Common myeloid progenitor, CD34-positive (primary cell): Measurements from ENCODE around the gene MAPT.

Source experiments
- CTCF ChIA-PET: fragments of 350-600 bp; sonication (Branson Sonifier 250); formaldehyde crosslinking; loops from one replicate; lab custom pipeline; 2021; ENCODE audit warnings: antibody characterized with exemption; lab: Charles Lee
- POLR2A ChIA-PET: fragments of 350-600 bp; sonication (Branson Sonifier 250); formaldehyde crosslinking; loops from one replicate; lab custom pipeline; 2021; ENCODE audit warnings: antibody characterized with exemption; lab: Charles Lee
- DNase-seq, 3 donors: peaks; one replicate each; pipeline versions ENCODE4 v3.0.0 to v3.0.0-alpha.2; 2013
- H3K27ac ChIP-seq, 2 experiments: 1 replicate in 1 of 2; 2 replicates in 1 of 2; pipeline ENCODE4 v1.7.0; 2013; ENCODE audit warnings: inconsistent platforms in 2 of 2, low read length in 2 of 2, mild to moderate bottlenecking in 2 of 2, low read depth in 1 of 2, moderate library complexity in 1 of 2; ENCODE audit not compliant: severe bottlenecking in 2 of 2, insufficient read depth in 1 of 2, poor library complexity in 1 of 2
- H3K27me3 ChIP-seq, 5 experiments: replicated peaks in 2 of 5; 1 replicate in 3 of 5; 2 replicates in 2 of 5; pipeline versions ENCODE4 v1.6.1 to v1.7.0; 2013; ENCODE audit warnings: low read length in 4 of 5, mild to moderate bottlenecking in 2 of 5, moderate library complexity in 2 of 5, inconsistent platforms in 1 of 5; ENCODE audit not compliant: insufficient read depth in 5 of 5, control insufficient read depth in 4 of 5
- H3K36me3 ChIP-seq, 4 experiments: 1 replicate in 2 of 4; 2 replicates in 2 of 4; pipeline versions ENCODE4 v1.6.1 to v1.7.0; 2013; ENCODE audit warnings: low read length in 3 of 4, control low read depth in 1 of 4, mild to moderate bottlenecking in 1 of 4; ENCODE audit not compliant: control insufficient read depth in 4 of 4, insufficient read depth in 4 of 4
- H3K4me1 ChIP-seq, 4 experiments: 1 replicate in 3 of 4; 2 replicates in 1 of 4; pipeline versions ENCODE4 v1.6.1 to v1.7.1; 2013; ENCODE audit warnings: low read length in 3 of 4, mild to moderate bottlenecking in 3 of 4, control low read depth in 1 of 4, inconsistent platforms in 1 of 4, moderate library complexity in 1 of 4; ENCODE audit not compliant: control insufficient read depth in 4 of 4, insufficient read depth in 4 of 4; ENCODE audit errors: control extremely low read depth in 1 of 4
- H3K4me3 ChIP-seq, 7 experiments: 1 replicate in 4 of 7; 2 replicates in 3 of 7; pipeline versions ENCODE4 v1.5.1 to v1.7.0; 2013; ENCODE audit warnings: mild to moderate bottlenecking in 7 of 7, low read length in 6 of 7, moderate library complexity in 6 of 7, inconsistent platforms in 2 of 7, low read depth in 2 of 7, control low read depth in 1 of 7; ENCODE audit not compliant: insufficient read depth in 4 of 7, control insufficient read depth in 1 of 7; ENCODE audit errors: extremely low read depth in 1 of 7
- H3K9me3 ChIP-seq, 5 experiments: 1 replicate in 4 of 5; 2 replicates in 1 of 5; pipeline versions ENCODE4 v1.6.1 to v1.7.1; 2013; ENCODE audit warnings: low read length in 4 of 5, mild to moderate bottlenecking in 2 of 5, inconsistent platforms in 1 of 5, low read depth in 1 of 5, moderate library complexity in 1 of 5; ENCODE audit not compliant: control insufficient read depth in 4 of 5, insufficient read depth in 2 of 5; ENCODE audit errors: control extremely low read depth in 1 of 5
- WGBS: methylation state at CpG from one replicate; pipeline ENCODE4 v1.1.5; 2013; ENCODE audit not compliant: insufficient coverage; 5-methylcytosine and 5-hydroxymethylcytosine counted together

The MAPT gene

DNA sequence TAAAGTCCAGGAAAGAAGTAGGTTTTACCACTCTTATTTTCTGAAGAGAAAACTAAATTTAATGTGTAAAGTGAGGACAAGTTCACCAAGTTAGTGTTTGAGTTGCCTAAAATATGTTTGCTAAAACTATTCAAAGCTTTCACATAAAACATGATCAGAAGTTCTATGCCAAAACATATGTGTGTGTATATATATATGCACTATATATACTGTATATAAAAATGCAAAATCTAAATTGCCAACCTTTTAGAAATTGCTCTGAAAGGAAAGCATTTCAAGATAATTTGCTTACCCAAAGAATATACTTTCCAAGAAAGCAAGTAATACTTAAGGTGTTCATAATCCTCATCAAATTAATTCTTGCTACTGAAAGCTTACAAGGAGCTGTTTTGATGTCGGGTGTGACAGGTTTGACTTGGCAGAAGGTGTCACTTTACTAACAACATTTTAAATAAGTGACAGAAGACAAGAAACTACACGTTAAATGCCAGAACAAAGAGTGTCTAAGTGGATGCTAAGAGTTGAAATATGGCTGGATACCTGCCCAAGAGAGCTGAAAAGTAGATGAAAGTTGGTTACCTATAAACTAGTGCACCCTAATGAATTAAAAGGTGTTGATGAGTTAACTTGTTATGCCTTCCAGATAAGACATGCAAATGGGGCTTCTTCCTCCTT, 72.4 kb downstream of the MAPT start:
- Histone ChIP-seq H3K27ac (no peak overlapping the region), H3K4me1 (no peaks in the 10 kb centered on the region), H3K9me3 (no peaks in the 10 kb centered on the region), H3K36me3 (no peaks in the 10 kb centered on the region), H3K4me3 (no peak overlapping the region), H3K27me3 (peaks cover 2 to 10% (median 5%) of the 10 kb centered on the region in 5 experiments)
- POLR2A ChIA-PET: no interaction called here
- DNase-seq: no peak
- WGBS: no CpG with 5 or more reads among the region's 2 CpGs
- CTCF ChIA-PET: no interaction called here

DNA sequence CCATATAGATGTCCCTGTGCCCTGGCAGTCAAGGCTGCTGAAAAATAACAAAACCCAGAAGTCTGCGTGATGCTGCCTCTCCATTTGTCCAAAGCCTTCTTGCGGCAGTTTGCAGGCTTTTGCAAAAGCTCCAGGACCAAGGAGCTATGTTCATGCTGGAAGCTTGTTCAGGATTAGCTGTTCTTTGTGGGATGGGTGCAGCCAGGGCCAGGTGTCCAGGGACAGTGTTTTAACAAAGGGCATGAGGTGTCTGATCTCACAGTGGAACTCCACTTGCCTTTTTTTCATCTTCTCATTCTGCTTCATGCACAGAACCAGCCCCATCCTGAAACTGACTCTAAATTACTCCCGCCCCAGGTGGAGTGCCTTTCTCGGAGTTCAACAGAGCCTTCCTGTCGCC, 73.0 kb downstream of the MAPT start:
- Histone ChIP-seq H3K36me3 (no peaks in the 10 kb centered on the region), H3K4me1 (no peaks in the 10 kb centered on the region), H3K9me3 (peaks cover 0 to 5% (median 0%) of the 10 kb centered on the region in 5 experiments), H3K27me3 (peaks cover 2 to 10% (median 5%) of the 10 kb centered on the region in 5 experiments), H3K27ac (no peak overlapping the region), H3K4me3 (no peak overlapping the region)
- WGBS: 100% methylated on average over 4 of the region's 5 CpGs
- CTCF ChIA-PET: no interaction called here
- POLR2A ChIA-PET: no interaction called here
- DNase-seq: no peak

DNA sequence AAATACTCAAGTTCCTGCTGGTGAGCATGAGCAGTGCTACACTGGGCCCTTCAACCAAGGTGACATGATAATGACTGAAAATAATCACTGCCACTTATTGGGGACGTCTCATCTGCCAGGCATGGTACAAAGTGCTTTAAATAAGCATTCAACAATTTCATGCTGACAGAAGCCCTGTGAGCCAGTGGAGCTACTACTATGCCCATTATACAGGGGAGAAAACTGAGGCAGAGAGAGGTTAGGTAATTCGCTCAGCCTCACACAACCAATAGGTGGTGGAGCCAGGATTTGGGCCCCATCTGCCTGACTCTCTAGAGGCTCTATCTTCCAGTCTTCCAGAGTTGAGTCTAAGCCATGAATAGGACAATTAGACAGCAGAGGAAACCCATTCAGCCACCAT, 74.4 kb downstream of the MAPT start:
- CTCF ChIA-PET: no interaction called here

DNA sequence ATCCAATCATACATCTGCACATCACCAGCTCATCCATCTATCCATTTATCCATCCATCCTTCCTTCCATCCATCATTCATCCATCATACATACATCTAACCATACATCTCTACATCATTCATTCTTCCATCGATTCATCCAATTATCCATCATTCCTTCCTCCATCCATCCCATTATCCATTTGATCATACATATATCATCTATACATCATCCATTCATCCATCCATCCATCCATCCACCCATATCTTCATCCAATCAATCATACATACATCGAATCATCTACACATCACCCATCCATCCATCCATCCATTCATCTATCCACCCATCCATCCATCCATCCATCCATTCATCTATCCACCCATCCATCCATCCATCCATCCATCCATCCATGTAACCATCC, 75.4 kb downstream of the MAPT start:
- DNase-seq: no peak
- Histone ChIP-seq H3K36me3 (no peaks in the 10 kb centered on the region), H3K4me1 (no peaks in the 10 kb centered on the region), H3K27me3 (peaks cover 3 to 10% (median 5%) of the 10 kb centered on the region in 5 experiments), H3K9me3 (peaks cover 0 to 5% (median 0%) of the 10 kb centered on the region in 5 experiments), H3K27ac (no peak overlapping the region), H3K4me3 (no peak overlapping the region)
- 100% methylated on average over 2 of the region's 2 CpGs for WGBS
- ChIA-PET CTCF (no interaction called here), POLR2A (no interaction called here)

More for the DNA sequence above, 74.4 kb downstream of the MAPT start:
- H3K4me1 ChIP-seq: no peaks in the 10 kb centered on the region
- H3K4me3 ChIP-seq: no peak overlapping the region
- POLR2A ChIA-PET: no interaction called here
- 71% methylated on average over 2 of the region's 2 CpGs for WGBS
- no peaks in the 10 kb centered on the region for H3K36me3 ChIP-seq
- H3K27me3 ChIP-seq: peaks cover 2 to 10% (median 5%) of the 10 kb centered on the region in 5 experiments
- no peak for DNase-seq
- no peak overlapping the region for H3K27ac ChIP-seq
- peaks cover 0 to 5% (median 0%) of the 10 kb centered on the region in 5 experiments for H3K9me3 ChIP-seq

DNA sequence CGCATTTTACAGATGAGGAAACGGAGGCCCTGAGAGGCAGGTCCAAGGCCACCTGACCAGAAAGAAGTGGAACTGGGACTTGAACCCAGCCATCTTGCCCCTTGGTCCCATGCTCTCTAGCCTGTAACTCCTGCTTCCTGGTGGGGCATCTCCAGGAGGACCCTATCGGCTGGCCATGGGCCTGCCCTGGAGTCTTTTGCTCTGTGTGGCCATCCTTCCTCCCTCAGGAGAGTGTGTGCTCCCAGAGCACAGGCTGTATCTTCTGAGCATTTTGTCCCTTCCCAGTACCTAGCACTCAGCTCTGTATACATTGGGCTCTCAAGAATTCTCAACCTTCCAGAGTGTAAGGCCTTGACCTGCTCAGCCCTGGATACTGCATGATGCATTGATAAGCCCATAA, 76.3 kb downstream of the MAPT start:
- CTCF ChIA-PET: no interaction called here

DNA sequence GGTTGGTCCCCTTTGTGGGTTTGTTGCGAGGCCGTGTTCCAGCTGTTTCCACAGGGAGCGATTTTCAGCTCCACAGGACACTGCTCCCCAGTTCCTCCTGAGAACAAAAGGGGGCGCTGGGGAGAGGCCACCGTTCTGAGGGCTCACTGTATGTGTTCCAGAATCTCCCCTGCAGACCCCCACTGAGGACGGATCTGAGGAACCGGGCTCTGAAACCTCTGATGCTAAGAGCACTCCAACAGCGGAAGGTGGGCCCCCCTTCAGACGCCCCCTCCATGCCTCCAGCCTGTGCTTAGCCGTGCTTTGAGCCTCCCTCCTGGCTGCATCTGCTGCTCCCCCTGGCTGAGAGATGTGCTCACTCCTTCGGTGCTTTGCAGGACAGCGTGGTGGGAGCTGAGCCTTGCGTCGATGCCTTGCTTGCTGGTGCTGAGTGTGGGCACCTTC, 77.4 kb downstream of the MAPT start:
- Histone ChIP-seq H3K27me3 (peaks cover 2 to 8% (median 3%) of the 10 kb centered on the region in 5 experiments), H3K4me3 (no peak overlapping the region), H3K27ac (no peak overlapping the region), H3K36me3 (no peaks in the 10 kb centered on the region), H3K4me1 (no peaks in the 10 kb centered on the region), H3K9me3 (peaks cover 0 to 5% (median 0%) of the 10 kb centered on the region in 5 experiments)
- DNase-seq: no peak
- ChIA-PET CTCF (no interaction called here), POLR2A (no interaction called here)
- 59% methylated on average over 14 of the region's 14 CpGs for WGBS

More for the DNA sequence above, 76.3 kb downstream of the MAPT start:
- POLR2A ChIA-PET: interaction anchor here (0.6 kb wide), 1 partner anchor 231 kb away, joined by 3 read pairs; no protein-coding TSS in a partner anchor
- Histone ChIP-seq H3K27me3 (peaks cover 3 to 10% (median 5%) of the 10 kb centered on the region in 5 experiments), H3K9me3 (peaks cover 0 to 5% (median 0%) of the 10 kb centered on the region in 5 experiments), H3K36me3 (no peaks in the 10 kb centered on the region), H3K4me1 (no peaks in the 10 kb centered on the region), H3K4me3 (no peak overlapping the region), H3K27ac (no peak overlapping the region)
- WGBS: 100% methylated on average over 3 of the region's 3 CpGs
- DNase-seq: no peak

DNA sequence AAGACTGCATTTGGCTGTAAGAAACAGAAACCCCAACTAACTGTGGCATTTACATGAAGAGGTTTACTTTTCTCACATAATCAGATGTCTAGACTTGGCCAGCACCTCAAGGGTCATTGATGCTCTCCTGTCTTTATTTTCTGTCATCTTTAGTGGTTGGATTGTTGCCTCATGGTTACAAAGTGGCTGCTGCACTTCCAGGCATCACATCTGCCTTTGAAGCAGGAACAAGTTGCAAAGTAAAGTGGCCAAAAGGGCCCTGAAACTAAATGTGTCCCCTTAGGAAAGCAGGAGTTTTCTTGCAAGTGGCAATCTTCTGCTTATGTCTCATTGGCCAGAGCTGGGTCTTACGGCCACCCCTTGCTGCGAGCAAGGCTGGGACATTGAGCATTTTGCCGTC, 78.2 kb downstream of the MAPT start:
- WGBS: 90% methylated on average over 3 of the region's 3 CpGs
- Histone ChIP-seq H3K27me3 (peaks cover 0 to 5% (median 3%) of the 10 kb centered on the region in 5 experiments), H3K9me3 (peaks cover 0 to 5% (median 0%) of the 10 kb centered on the region in 5 experiments), H3K4me1 (no peaks in the 10 kb centered on the region), H3K36me3 (no peaks in the 10 kb centered on the region), H3K4me3 (no peak overlapping the region), H3K27ac (no peak overlapping the region)
- ChIA-PET CTCF (no interaction called here), POLR2A (no interaction called here)
- no peak for DNase-seq
